ENCODE data around the gene DSCAML1. TPM values are rescaled to one million over a fixed set of nuclear protein-coding genes. Genes with fewer than 3 reads are reported as not detected.

Gene DSCAML1
- total RNA-seq, 4 donors from 2014 or later: 0.20 to 1.1 (median 0.36) TPM

DNA sequence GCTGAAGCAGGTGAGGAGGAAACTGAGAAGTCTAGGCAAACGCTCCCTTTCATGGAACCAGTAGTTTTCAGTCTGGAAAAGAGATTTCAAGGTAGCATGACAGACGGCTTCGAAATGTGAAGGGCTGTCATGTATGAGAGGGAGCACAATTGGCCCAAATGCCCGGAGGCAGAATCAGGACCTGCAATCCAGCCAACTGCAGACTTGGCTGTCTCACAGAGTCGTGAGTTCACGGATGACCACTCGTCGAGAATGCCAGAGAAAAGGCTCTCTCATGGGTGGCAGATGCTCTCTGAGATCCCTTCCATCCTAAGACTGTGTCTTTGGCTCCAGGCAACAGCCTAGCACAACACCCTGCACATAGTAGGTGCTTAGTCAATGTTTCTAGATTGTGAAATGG lies 134.8 kb downstream of the DSCAML1 start:
- no peaks in the 10 kb centered on the region for H3K36me3 ChIP-seq
- H3K9me3 ChIP-seq: no peaks in the 10 kb centered on the region
- TF ChIP-seq POLR2A (IDR thresholded peaks at IDR 0.05): no peak
- no peak for TF ChIP-seq EP300 (IDR thresholded peaks at IDR 0.05)
- TF ChIP-seq, protein P1, sequence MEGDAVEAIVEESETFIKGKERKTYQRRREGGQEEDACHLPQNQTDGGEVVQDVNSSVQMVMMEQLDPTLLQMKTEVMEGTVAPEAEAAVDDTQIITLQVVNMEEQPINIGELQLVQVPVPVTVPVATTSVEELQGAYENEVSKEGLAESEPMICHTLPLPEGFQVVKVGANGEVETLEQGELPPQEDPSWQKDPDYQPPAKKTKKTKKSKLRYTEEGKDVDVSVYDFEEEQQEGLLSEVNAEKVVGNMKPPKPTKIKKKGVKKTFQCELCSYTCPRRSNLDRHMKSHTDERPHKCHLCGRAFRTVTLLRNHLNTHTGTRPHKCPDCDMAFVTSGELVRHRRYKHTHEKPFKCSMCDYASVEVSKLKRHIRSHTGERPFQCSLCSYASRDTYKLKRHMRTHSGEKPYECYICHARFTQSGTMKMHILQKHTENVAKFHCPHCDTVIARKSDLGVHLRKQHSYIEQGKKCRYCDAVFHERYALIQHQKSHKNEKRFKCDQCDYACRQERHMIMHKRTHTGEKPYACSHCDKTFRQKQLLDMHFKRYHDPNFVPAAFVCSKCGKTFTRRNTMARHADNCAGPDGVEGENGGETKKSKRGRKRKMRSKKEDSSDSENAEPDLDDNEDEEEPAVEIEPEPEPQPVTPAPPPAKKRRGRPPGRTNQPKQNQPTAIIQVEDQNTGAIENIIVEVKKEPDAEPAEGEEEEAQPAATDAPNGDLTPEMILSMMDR (IDR thresholded peaks at IDR 0.05): no peak
- WGBS, 2 donors: 90 to 92% methylated on average over 8 of the region's 8 CpGs
- no peak for DNase-seq (ENCODE audit: low spot score in 2 of 2)
- no peaks in the 10 kb centered on the region for H3K27me3 ChIP-seq
- no peak overlapping the region for H3K4me3 ChIP-seq
- H3K4me1 ChIP-seq: peaks cover 0 to 31% (median 1%) of the 10 kb centered on the region in 4 donors
- H3K27ac ChIP-seq: no peak overlapping the region

- peaks cover 0 to 7% (median 0%) of the 10 kb centered on the region in 4 donors for H3K4me1 ChIP-seq
- DNase-seq (ENCODE audit: low spot score in 2 of 2): no peak
- H3K4me3 ChIP-seq: no peak overlapping the region
- H3K9me3 ChIP-seq: no peaks in the 10 kb centered on the region
- H3K27ac ChIP-seq: no peak overlapping the region
- H3K27me3 ChIP-seq: no peaks in the 10 kb centered on the region
- TF ChIP-seq POLR2A (IDR thresholded peaks at IDR 0.05) (no peak), EP300 (IDR thresholded peaks at IDR 0.05) (no peak)
- TF ChIP-seq, protein P1 (IDR thresholded peaks at IDR 0.05): no peak
- WGBS, 2 donors: 61 to 76% methylated on average over 3 of the region's 3 CpGs
- no peaks in the 10 kb centered on the region for H3K36me3 ChIP-seq
Measured at GRCh38 chr11:117658809-117659208, 138.2 kb downstream of the DSCAML1 start.

GRCh38 chr11:117657794-117658193 lies 139.2 kb downstream of the DSCAML1 start:
- Histone ChIP-seq H3K36me3 (no peaks in the 10 kb centered on the region), H3K27ac (no peak overlapping the region), H3K4me3 (no peak overlapping the region), H3K27me3 (no peaks in the 10 kb centered on the region), H3K4me1 (no peaks in the 10 kb centered on the region), H3K9me3 (no peaks in the 10 kb centered on the region)
- no peak for DNase-seq (ENCODE audit: low spot score in 2 of 2)
- WGBS, 2 donors: 55 to 60% methylated on average over 6 to 7 of the region's 7 CpGs
- no peak for TF ChIP-seq EP300 (IDR thresholded peaks at IDR 0.05)
- TF ChIP-seq, protein P1 (IDR thresholded peaks at IDR 0.05): no peak
- no peak for TF ChIP-seq POLR2A (IDR thresholded peaks at IDR 0.05)

DNA sequence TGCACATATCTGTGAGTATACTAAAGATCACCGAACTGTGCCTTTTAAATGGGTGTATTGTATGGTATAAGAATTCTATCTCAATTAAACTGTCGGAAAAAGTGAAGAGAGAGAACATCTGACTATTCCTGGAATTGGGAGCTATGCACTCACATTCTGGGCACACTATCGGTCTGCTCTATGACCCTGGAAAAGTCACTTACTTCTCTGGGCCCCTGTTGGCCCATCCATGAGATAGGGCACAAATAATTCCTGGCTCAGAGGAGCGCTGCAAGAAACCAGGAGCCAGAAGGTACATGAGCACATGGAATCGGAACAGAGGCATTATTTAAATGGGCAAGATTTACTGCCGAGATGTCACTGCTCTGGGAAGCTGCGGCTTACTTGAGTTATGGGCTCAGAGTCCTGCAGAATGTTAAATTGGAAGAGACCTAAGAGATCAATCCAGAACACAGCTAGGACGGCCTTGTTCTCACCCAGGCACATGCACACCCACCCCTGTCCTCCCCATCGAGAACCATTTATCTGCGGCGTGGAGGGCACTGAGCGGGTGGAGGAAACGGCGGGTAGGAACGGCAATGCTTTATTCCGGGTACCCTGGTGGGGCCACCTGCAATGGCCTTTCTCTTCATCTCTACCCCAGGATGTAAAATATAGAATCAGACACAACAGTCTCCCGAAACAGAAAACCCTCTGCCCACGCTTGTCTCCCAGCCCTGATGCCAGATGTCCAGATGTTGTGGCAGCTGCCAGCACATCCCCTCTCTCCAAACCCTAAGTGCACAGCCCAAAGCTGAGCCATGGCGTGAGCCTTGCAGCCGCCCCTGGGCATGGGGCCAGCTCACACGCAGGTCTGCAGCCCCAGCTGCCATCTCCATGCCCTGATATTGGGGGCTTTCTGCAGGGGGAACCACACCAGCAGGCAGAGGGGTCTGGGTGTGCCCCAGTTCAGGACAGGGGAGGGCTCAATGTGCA lies 142.4 kb downstream of the DSCAML1 start:
- no peaks in the 10 kb centered on the region for H3K9me3 ChIP-seq
- no peaks in the 10 kb centered on the region for H3K4me1 ChIP-seq
- TF ChIP-seq, protein P1 (IDR thresholded peaks at IDR 0.05): no peak
- TF ChIP-seq EP300 (IDR thresholded peaks at IDR 0.05): no peak
- no peak for TF ChIP-seq POLR2A (IDR thresholded peaks at IDR 0.05)
- H3K27me3 ChIP-seq: no peaks in the 10 kb centered on the region
- H3K4me3 ChIP-seq: no peak overlapping the region
- no peaks in the 10 kb centered on the region for H3K36me3 ChIP-seq
- no peak for DNase-seq (ENCODE audit: low spot score in 2 of 2)
- WGBS, 2 donors: 80 to 84% methylated on average over 21 of the region's 21 CpGs
- H3K27ac ChIP-seq: no peak overlapping the region

GRCh38 chr11:117652521-117652920 lies 144.5 kb downstream of the DSCAML1 start:
- no peak for TF ChIP-seq EP300 (IDR thresholded peaks at IDR 0.05)
- TF ChIP-seq POLR2A (IDR thresholded peaks at IDR 0.05): no peak
- TF ChIP-seq, protein P1 (IDR thresholded peaks at IDR 0.05): no peak
- WGBS, 2 donors: 80 to 93% methylated on average over 4 of the region's 4 CpGs
- no peak overlapping the region for H3K4me3 ChIP-seq
- H3K27me3 ChIP-seq: no peaks in the 10 kb centered on the region
- H3K4me1 ChIP-seq: no peaks in the 10 kb centered on the region
- H3K36me3 ChIP-seq: no peaks in the 10 kb centered on the region
- no peaks in the 10 kb centered on the region for H3K9me3 ChIP-seq
- no peak for DNase-seq (ENCODE audit: low spot score in 2 of 2)
- H3K27ac ChIP-seq: no peak overlapping the region

All from tibial nerve (tissue), 4 donors.